Measurements from ENCODE around the gene SLC9A9.

The SLC9A9 gene

GRCh38 chr3:143486611-143487010, 361.7 kb downstream of the SLC9A9 start:
- Histone ChIP-seq H3K4me3 (replicated peaks; ENCODE audit: insufficient read depth, low read length) (no peak overlapping the region), H3K27ac (replicated peaks) (no peak overlapping the region), H3K27me3 (ENCODE audit: insufficient read depth, poor library complexity, severe bottlenecking) (peaks cover 2% of the 10 kb centered on the region)
- no peak for DNase-seq (ENCODE audit: low read depth in 1 of 2, low spot score in 1 of 2)
- TF ChIP-seq GABPA (IDR thresholded peaks at IDR 0.05; ENCODE audit: low read depth) (no peak), CTCF (IDR thresholded peaks at IDR 0.05; ENCODE audit: insufficient read depth, low read length) (no peak), POLR2AphosphoS5 (IDR thresholded peaks at IDR 0.05; ENCODE audit: low read depth) (no peak), SPI1 (IDR thresholded peaks at IDR 0.05; ENCODE audit: borderline replicate concordance, low read depth) (no peak), REST (IDR thresholded peaks at IDR 0.05; ENCODE audit: insufficient replicate concordance, low read depth) (no peak)

GRCh38 chr3:143484846-143485512, 363.3 kb downstream of the SLC9A9 start:
- no peak for TF ChIP-seq SPI1 (IDR thresholded peaks at IDR 0.05; ENCODE audit: borderline replicate concordance, low read depth)
- no peak for TF ChIP-seq CTCF (IDR thresholded peaks at IDR 0.05; ENCODE audit: insufficient read depth, low read length)
- no peak for TF ChIP-seq POLR2AphosphoS5 (IDR thresholded peaks at IDR 0.05; ENCODE audit: low read depth)
- no peak for TF ChIP-seq GABPA (IDR thresholded peaks at IDR 0.05; ENCODE audit: low read depth)
- Histone ChIP-seq H3K27me3 (ENCODE audit: insufficient read depth, poor library complexity, severe bottlenecking) (peaks cover 2% of the 10 kb centered on the region), H3K27ac (replicated peaks) (no peak overlapping the region), H3K4me3 (replicated peaks; ENCODE audit: insufficient read depth, low read length) (no peak overlapping the region)
- no peak for DNase-seq (ENCODE audit: low read depth in 1 of 2, low spot score in 1 of 2)

GRCh38 chr3:143483214-143483613, 365.1 kb downstream of the SLC9A9 start:
- Histone ChIP-seq H3K27ac (replicated peaks) (no peak overlapping the region), H3K4me3 (replicated peaks; ENCODE audit: insufficient read depth, low read length) (no peak overlapping the region), H3K27me3 (ENCODE audit: insufficient read depth, poor library complexity, severe bottlenecking) (no peaks in the 10 kb centered on the region)
- DNase-seq (ENCODE audit: low read depth in 1 of 2, low spot score in 1 of 2) = no peak
- TF ChIP-seq GABPA (IDR thresholded peaks at IDR 0.05; ENCODE audit: low read depth) (no peak), CTCF (IDR thresholded peaks at IDR 0.05; ENCODE audit: insufficient read depth, low read length) (no peak), SPI1 (IDR thresholded peaks at IDR 0.05; ENCODE audit: borderline replicate concordance, low read depth) (no peak), REST (IDR thresholded peaks at IDR 0.05; ENCODE audit: insufficient replicate concordance, low read depth) (no peak), POLR2AphosphoS5 (IDR thresholded peaks at IDR 0.05; ENCODE audit: low read depth) (no peak)

Data from HL-60 (cell line).